Fibroblast of skin of left quadriceps (primary cell): ENCODE results near the gene MNAT1.
"Not testable (repeated sequence)": the region's sequence is repeated elsewhere in the genome, so short reads cannot be mapped to it uniquely, and the experiment has no call there.

Experiments
- DNase-seq, 2 experiments: peaks; one replicate each; pipeline ENCODE4 v3.0.0-alpha.2; 2013; ENCODE audit warnings: low read depth in 2 of 2

MNAT1 gene

GRCh38 chr14:60805841-60806430 is 71.4 kb downstream of the MNAT1 start:
- DNase-seq, result peak; percentile 53 to 57

- no peak for DNase-seq
These were observed 72.7 kb downstream of the MNAT1 start for GRCh38 chr14:60807247-60807646.

- no peak for DNase-seq
These were observed 73.4 kb downstream of the MNAT1 start for GRCh38 chr14:60807971-60808370.

GRCh38 chr14:60812987-60813386 is 78.4 kb downstream of the MNAT1 start:
- DNase-seq, result no peak

GRCh38 chr14:60815371-60815770 is 80.8 kb downstream of the MNAT1 start:
- DNase-seq, result peak; percentile 31 to 40

GRCh38 chr14:60817113-60817512 is 82.6 kb downstream of the MNAT1 start:
- DNase-seq, result no peak

- no peak for DNase-seq
These were observed 85.0 kb downstream of the MNAT1 start for GRCh38 chr14:60819575-60819974.

GRCh38 chr14:60838601-60839000 is 104.0 kb downstream of the MNAT1 start:
- no peak for DNase-seq

GRCh38 chr14:60839057-60839456 is 104.5 kb downstream of the MNAT1 start:
- no peak for DNase-seq

- DNase-seq, result no peak
These were observed 105.1 kb downstream of the MNAT1 start for GRCh38 chr14:60839657-60840056.

- no peak for DNase-seq
These were observed 105.8 kb downstream of the MNAT1 start for GRCh38 chr14:60840313-60840712.

- DNase-seq, result no peak
These were observed 111.0 kb downstream of the MNAT1 start for GRCh38 chr14:60845523-60845922.

- DNase-seq, result no peak
These were observed 113.5 kb downstream of the MNAT1 start for GRCh38 chr14:60848066-60848465.

GRCh38 chr14:60851692-60852091 is 117.1 kb downstream of the MNAT1 start:
- DNase-seq, result not testable (repeated sequence)

- DNase-seq, result no peak
These were observed 121.5 kb downstream of the MNAT1 start for GRCh38 chr14:60856111-60856510.

GRCh38 chr14:60859525-60859924 is 125.0 kb downstream of the MNAT1 start:
- DNase-seq, result no peak

GRCh38 chr14:60861545-60862140 is 127.1 kb downstream of the MNAT1 start:
- DNase-seq, result no peak

GRCh38 chr14:60862283-60862682 is 127.7 kb downstream of the MNAT1 start:
- DNase-seq, result no peak

- no peak for DNase-seq
These were observed 128.7 kb downstream of the MNAT1 start for GRCh38 chr14:60863249-60863648.

- DNase-seq, result no peak
These were observed 131.0 kb downstream of the MNAT1 start for GRCh38 chr14:60865378-60866127.

GRCh38 chr14:60867503-60868172 is 133.1 kb downstream of the MNAT1 start:
- DNase-seq, result no peak

- DNase-seq, result no peak
These were observed 143.6 kb downstream of the MNAT1 start for GRCh38 chr14:60878121-60878520.

- DNase-seq, result no peak
These were observed 144.0 kb downstream of the MNAT1 start for GRCh38 chr14:60878536-60878935.
